ACC112 (cell line): ENCODE measurements around the gene ANKRD28.

ENCODE experiments used
- H2AFZ ChIP-seq: fragments of 200-600 bp; sonication (generic); one replicate; pipeline ENCODE4 v1.6.0; 2017; ENCODE audit warnings: antibody characterized with exemption, low read length; ENCODE audit not compliant: unreplicated experiment
- H3K27ac ChIP-seq: fragments of 200-600 bp; sonication (generic); 2 replicates; pipeline ENCODE4 v1.5.1; 2014; ENCODE audit warnings: low read depth, mild to moderate bottlenecking, antibody characterized with exemption, low read length, moderate library complexity
- H3K27me3 ChIP-seq: fragments of 200-600 bp; sonication (generic); 2 replicates; pipeline ENCODE4 v1.6.1; 2014; ENCODE audit warnings: mild to moderate bottlenecking, antibody characterized with exemption, low read length, moderate library complexity, mixed read lengths; ENCODE audit not compliant: insufficient read depth
- H3K36me3 ChIP-seq: fragments of 200-600 bp; sonication (generic); 2 replicates; pipeline ENCODE4 v1.6.1; 2016; ENCODE audit warnings: mild to moderate bottlenecking, antibody characterized with exemption, low read length, moderate library complexity, mixed read lengths; ENCODE audit not compliant: insufficient read depth
- H3K4me1 ChIP-seq: fragments of 200-600 bp; sonication (generic); one replicate; pipeline ENCODE4 v1.6.1; 2016; ENCODE audit warnings: low read length, mixed read lengths; ENCODE audit not compliant: insufficient read depth, unreplicated experiment, control insufficient read depth
- H3K4me3 ChIP-seq: fragments of 200-600 bp; sonication (generic); 2 replicates; pipeline ENCODE4 v1.5.1; 2014; ENCODE audit warnings: mild to moderate bottlenecking, low read depth, low read length
- H3K79me2 ChIP-seq: fragments of 200-600 bp; sonication (generic); one replicate; pipeline ENCODE4 v1.6.0; 2016; ENCODE audit warnings: low read length; ENCODE audit not compliant: control insufficient read depth, unreplicated experiment, insufficient read depth

The ANKRD28 gene

GRCh38 chr3:15804553-15805095 is 6.8 kb upstream of the ANKRD28 start:
- Histone ChIP-seq H2AFZ (no peak overlapping the region), H3K79me2 (peaks cover 48% of the 10 kb centered on the region), H3K27ac (peak overlapping the region; percentile 95), H3K4me1 (peaks cover 46% of the 10 kb centered on the region), H3K36me3 (no peaks in the 10 kb centered on the region), H3K27me3 (no peaks in the 10 kb centered on the region), H3K4me3 (no peak overlapping the region)

DNA sequence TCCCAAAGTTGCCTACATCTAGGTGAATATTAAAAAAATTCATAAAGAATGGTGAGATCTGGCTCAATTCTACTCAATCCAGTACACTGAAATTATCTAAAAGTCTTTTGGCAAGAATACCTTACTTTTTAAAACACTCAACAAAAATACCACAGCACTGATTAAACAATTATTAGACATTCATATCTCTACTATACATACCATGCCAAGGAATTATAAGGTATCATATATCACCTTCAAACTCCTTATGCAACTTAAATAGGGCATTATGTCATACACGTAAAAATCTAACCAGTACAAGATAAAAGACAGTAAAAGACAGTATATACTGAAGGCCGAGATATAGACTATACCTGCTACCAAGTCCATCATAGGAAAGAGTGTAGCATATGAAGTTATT is 6.1 kb upstream of the ANKRD28 start:
- H3K27me3 ChIP-seq, result no peaks in the 10 kb centered on the region
- H3K36me3 ChIP-seq, result no peaks in the 10 kb centered on the region
- H3K4me1 ChIP-seq, result peaks cover 53% of the 10 kb centered on the region
- no peak overlapping the region for H2AFZ ChIP-seq
- H3K79me2 ChIP-seq, result peaks cover 52% of the 10 kb centered on the region
- H3K4me3 ChIP-seq, result no peak overlapping the region
- peak overlapping the region; percentile 95; the same call in 1 of the 2 replicates for H3K27ac ChIP-seq

DNA sequence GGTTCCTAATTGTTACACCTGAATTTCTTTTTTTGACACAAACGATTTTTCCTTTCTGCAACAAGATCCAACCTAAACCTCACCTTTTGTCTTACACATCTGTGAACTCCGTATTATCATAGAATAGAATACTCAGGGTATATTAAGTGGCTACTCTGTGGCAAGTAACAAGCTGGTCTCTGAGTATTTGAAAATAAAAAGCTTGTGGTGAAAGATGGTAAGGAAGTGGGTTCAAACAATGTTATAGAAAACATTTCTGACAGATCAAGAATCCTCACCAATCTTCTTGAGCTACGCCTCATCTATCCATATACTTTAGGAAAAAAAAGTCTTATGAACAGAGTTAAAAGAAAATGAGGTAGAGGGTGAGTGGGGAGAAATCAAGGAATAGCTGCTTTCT is 3.5 kb upstream of the ANKRD28 start:
- H3K4me1 ChIP-seq, result peaks cover 55% of the 10 kb centered on the region

GRCh38 chr3:15800780-15801179 is 3.0 kb upstream of the ANKRD28 start:
- Histone ChIP-seq H2AFZ (no peak overlapping the region), H3K4me3 (no peak overlapping the region), H3K36me3 (no peaks in the 10 kb centered on the region), H3K27me3 (no peaks in the 10 kb centered on the region), H3K27ac (peak overlapping the region; percentile 11; the same call in 1 of the 2 replicates), H3K79me2 (peaks cover 58% of the 10 kb centered on the region), H3K4me1 (peaks cover 49% of the 10 kb centered on the region)

More for the DNA sequence above, 3.5 kb upstream of the ANKRD28 start:
- no peaks in the 10 kb centered on the region for H3K36me3 ChIP-seq
- peaks cover 56% of the 10 kb centered on the region for H3K79me2 ChIP-seq
- no peaks in the 10 kb centered on the region for H3K27me3 ChIP-seq
- no peak overlapping the region for H3K4me3 ChIP-seq
- H3K27ac ChIP-seq, result peak overlapping the region; percentile 11; the same call in 1 of the 2 replicates
- H2AFZ ChIP-seq, result no peak overlapping the region

- H3K27me3 ChIP-seq, result no peaks in the 10 kb centered on the region
- H3K4me3 ChIP-seq, result no peak overlapping the region
- peaks cover 46% of the 10 kb centered on the region for H3K4me1 ChIP-seq
- H3K36me3 ChIP-seq, result no peaks in the 10 kb centered on the region
- no peak overlapping the region for H2AFZ ChIP-seq
- H3K27ac ChIP-seq, result peak overlapping the region; percentile 11; the same call in 1 of the 2 replicates
- H3K79me2 ChIP-seq, result peaks cover 63% of the 10 kb centered on the region
These were observed 2.5 kb upstream of the ANKRD28 start for GRCh38 chr3:15800327-15800726.

DNA sequence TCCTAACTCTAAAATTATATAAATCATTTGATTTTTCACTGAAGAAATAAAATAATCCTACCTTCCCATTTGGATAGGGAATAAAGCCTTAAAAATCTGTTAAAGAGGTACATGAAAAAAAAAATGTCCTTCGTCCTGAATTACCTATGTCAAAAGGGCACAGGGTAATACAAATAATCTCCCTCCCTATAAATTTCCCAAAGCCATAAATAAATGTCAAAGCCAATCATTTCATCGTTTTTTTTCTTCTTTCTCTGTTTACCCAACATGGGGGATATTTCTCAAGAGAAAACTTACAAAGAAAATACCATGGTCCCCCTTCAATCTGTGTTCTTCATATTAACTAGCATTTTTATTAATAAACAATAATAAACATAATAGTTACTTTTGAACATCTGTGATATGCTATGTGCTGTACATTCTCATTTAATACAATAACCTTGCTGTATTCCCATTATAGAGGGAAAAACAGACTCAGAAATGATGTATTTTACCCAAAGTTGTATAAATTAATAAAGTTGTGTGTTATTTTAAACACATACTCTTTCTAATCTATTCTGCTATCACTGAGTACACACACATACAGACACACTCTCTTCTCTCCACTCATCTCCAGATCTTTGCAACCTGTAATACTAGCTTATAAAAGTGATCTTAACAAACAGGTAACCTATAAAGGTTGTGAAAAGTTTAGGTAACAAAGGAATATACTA is 910 bp upstream of the ANKRD28 start:
- H2AFZ ChIP-seq, result no peak overlapping the region
- peaks cover 5% of the 10 kb centered on the region; the same call in 1 of the 2 replicates for H3K36me3 ChIP-seq
- H3K27me3 ChIP-seq, result no peaks in the 10 kb centered on the region
- peak overlapping the region; percentile 81 for H3K4me3 ChIP-seq
- peaks cover 32% of the 10 kb centered on the region for H3K4me1 ChIP-seq
- H3K27ac ChIP-seq, result peak overlapping the region; percentile 98
- peaks cover 71% of the 10 kb centered on the region for H3K79me2 ChIP-seq

- Histone ChIP-seq H3K4me3 (peak overlapping the region; percentile 81), H3K4me1 (peaks cover 40% of the 10 kb centered on the region), H2AFZ (no peak overlapping the region), H3K79me2 (peaks cover 77% of the 10 kb centered on the region), H3K27me3 (no peaks in the 10 kb centered on the region), H3K27ac (peak overlapping the region; percentile 98), H3K36me3 (peaks cover 15% of the 10 kb centered on the region)
These were observed 773 bp downstream of the ANKRD28 start for GRCh38 chr3:15796771-15797641.

DNA sequence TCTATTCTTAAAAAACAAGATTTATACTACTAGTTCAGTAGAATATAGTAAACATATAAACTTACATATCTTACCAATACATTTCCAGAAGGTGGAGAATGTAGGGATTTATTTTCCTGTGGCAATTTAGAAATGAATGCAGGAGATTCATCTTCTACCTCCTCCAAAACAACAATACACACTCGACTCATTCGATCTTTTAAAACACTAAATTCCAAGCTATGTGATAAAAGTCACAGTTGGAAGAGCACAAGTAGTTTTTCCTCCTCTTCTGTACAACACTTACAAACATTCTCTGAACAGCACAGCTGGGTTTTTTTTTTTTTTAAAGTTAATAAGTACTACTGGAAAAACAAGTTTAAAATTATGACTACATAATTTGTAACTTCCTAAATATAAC is 1.4 kb downstream of the ANKRD28 start:
- Histone ChIP-seq H3K79me2 (peaks cover 80% of the 10 kb centered on the region), H3K36me3 (peaks cover 22% of the 10 kb centered on the region), H2AFZ (no peak overlapping the region), H3K4me1 (peaks cover 47% of the 10 kb centered on the region), H3K4me3 (peak overlapping the region; percentile 81), H3K27ac (peak overlapping the region; percentile 98), H3K27me3 (no peaks in the 10 kb centered on the region)

DNA sequence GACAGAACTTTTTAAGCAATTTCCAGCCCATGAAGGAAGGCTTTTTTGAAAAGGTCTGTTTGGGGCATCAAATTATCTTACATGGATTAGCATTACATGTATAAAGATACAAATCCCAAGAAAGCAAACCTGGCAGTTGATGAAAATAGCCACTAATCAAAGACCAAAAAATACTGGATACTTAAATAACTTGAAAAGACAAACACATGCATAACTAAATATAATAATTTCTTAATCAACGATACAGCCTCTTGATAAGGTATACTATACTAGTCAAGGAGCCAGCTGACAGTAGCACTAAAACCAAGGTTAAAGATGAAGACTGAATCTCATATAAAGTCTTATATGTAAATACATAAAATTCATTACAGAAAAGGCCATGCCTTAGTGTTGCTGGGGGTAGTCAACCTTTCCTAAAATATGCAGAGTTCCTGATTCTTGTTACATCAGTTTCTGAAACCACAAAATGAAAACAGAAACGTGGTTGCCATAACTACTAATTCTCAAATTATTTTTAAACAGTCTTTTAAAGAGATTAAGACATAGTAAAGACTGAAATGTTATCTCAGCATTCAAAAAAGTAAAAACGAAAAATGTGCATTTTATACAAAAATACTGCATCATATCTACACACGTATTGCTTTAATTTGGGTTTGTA is 2.0 kb downstream of the ANKRD28 start:
- H2AFZ ChIP-seq, result no peak overlapping the region
- H3K4me3 ChIP-seq, result peak overlapping the region; percentile 81
- H3K27ac ChIP-seq, result peak overlapping the region; percentile 98
- peaks cover 28% of the 10 kb centered on the region for H3K36me3 ChIP-seq
- peaks cover 42% of the 10 kb centered on the region for H3K4me1 ChIP-seq
- peaks cover 82% of the 10 kb centered on the region for H3K79me2 ChIP-seq
- H3K27me3 ChIP-seq, result no peaks in the 10 kb centered on the region
